IMR-90 (cell line): ENCODE results near the gene ABR. TPM values are rescaled to one million over a fixed set of nuclear protein-coding genes. Genes with fewer than 3 reads are reported as not detected.

Experiments
- ATAC-seq: fragments of 200-7000 bp; cut with Tn5 transposase; 2 replicates; pipeline ENCODE4 v1.9.1; 2020; ENCODE audit warnings: low read depth, mild to moderate bottlenecking, moderate library complexity
- BruUV-seq: library from RNA; stranded (reverse); fragments of 400-500 nt; replicated peaks from 2 replicates; lab custom pipeline; 2021; lab: Mats Ljungman, UMichigan
- CTCF ChIA-PET: fragments of 300-600 bp; formaldehyde crosslinking; extraction: SDS; loops from one replicate; lab custom pipeline; 2021; ENCODE audit warnings: antibody characterized with exemption; lab: Yijun Ruan, JAX
- POLR2A ChIA-PET: fragments of 300-600 bp; sonication (Branson Sonifier 250); formaldehyde crosslinking; loops from one replicate; lab custom pipeline; 2022; ENCODE audit warnings: antibody characterized with exemption; ENCODE audit not compliant: unreplicated experiment; lab: Charles Lee
- DNase-seq: peaks from one replicate; pipeline ENCODE4 v3.0.0; 2013
- H2AFZ ChIP-seq: replicated peaks from 2 replicates; pipeline ENCODE3; 2013; ENCODE audit warnings: low read length, mild to moderate bottlenecking; ENCODE audit not compliant: poor library complexity
- H2AK5ac ChIP-seq: 2 replicates; pipeline ENCODE4 v1.6.1; 2013; ENCODE audit warnings: low read depth, low read length, inconsistent platforms
- H2AK9ac ChIP-seq: replicated peaks from 2 replicates; pipeline ENCODE3; 2013; ENCODE audit warnings: mild to moderate bottlenecking, low read depth, low read length, moderate library complexity; ENCODE audit not compliant: poor library complexity
- H2BK120ac ChIP-seq: 2 replicates; pipeline ENCODE4 v1.6.1; 2013; ENCODE audit warnings: low read depth, low read length, inconsistent platforms
- H2BK15ac ChIP-seq: 3 replicates; pipeline ENCODE4 v1.6.1; 2013; ENCODE audit warnings: low read depth, low read length, inconsistent platforms
- H2BK20ac ChIP-seq: 2 replicates; pipeline ENCODE4 v1.6.1; 2013; ENCODE audit warnings: low read depth, mild to moderate bottlenecking, inconsistent platforms, low read length, moderate library complexity
- H2BK5ac ChIP-seq: 2 replicates; pipeline ENCODE4 v1.6.1; 2013; ENCODE audit warnings: mild to moderate bottlenecking, low read depth, low read length, inconsistent platforms; ENCODE audit not compliant: poor library complexity, severe bottlenecking
- H3K14ac ChIP-seq: replicated peaks from 2 replicates; pipeline ENCODE4 v1.6.1; 2013; ENCODE audit warnings: low read depth, low read length, inconsistent platforms
- H3K18ac ChIP-seq: 2 replicates; pipeline ENCODE4 v1.6.1; 2013; ENCODE audit warnings: low read depth, low read length, control low read depth
- H3K23ac ChIP-seq: 2 replicates; pipeline ENCODE4 v1.6.1; 2013; ENCODE audit warnings: low read depth, low read length, inconsistent platforms
- H3K27ac ChIP-seq: 2 replicates; pipeline ENCODE4 v1.5.1; 2013; ENCODE audit warnings: mild to moderate bottlenecking, control low read depth, low read length; ENCODE audit not compliant: insufficient read depth
- H3K27me3 ChIP-seq: 2 replicates; pipeline ENCODE4 v1.6.1; 2013; ENCODE audit warnings: low read length; ENCODE audit not compliant: control insufficient read depth, insufficient read depth
- H3K36me3 ChIP-seq: 2 replicates; pipeline ENCODE4 v1.6.1; 2013; ENCODE audit warnings: low read length, mixed read lengths; ENCODE audit not compliant: control insufficient read depth, insufficient read depth
- H3K4ac ChIP-seq: 2 replicates; pipeline ENCODE4 v1.6.1; 2013; ENCODE audit warnings: low read depth, low read length, inconsistent platforms
- H3K4me1 ChIP-seq: 2 replicates; pipeline ENCODE4 v1.6.1; 2013; ENCODE audit warnings: low read length, mixed read lengths; ENCODE audit not compliant: control insufficient read depth, insufficient read depth
- H3K4me2 ChIP-seq: 2 replicates; pipeline ENCODE4 v1.6.1; 2013; ENCODE audit warnings: low read depth, mild to moderate bottlenecking, control low read depth, low read length, moderate library complexity
- H3K4me3 ChIP-seq: 2 replicates; pipeline ENCODE4 v1.5.1; 2013; ENCODE audit warnings: low read depth, mild to moderate bottlenecking, control low read depth, low read length, moderate library complexity; ENCODE audit not compliant: insufficient read depth
- H3K56ac ChIP-seq: 2 replicates; pipeline ENCODE4 v1.6.1; 2013; ENCODE audit warnings: low read length, inconsistent platforms; ENCODE audit not compliant: insufficient read depth; ENCODE audit errors: extremely low read depth
- H3K79me1 ChIP-seq, 2 experiments: 2 replicates each; pipeline ENCODE4 v1.6.1; 2013; ENCODE audit warnings: low read length in 2 of 2, inconsistent platforms in 1 of 2, low read depth in 1 of 2
- H3K9ac ChIP-seq: 2 replicates; pipeline ENCODE4 v1.6.1; 2013; ENCODE audit warnings: low read depth, low read length, control low read depth
- H3K9me1 ChIP-seq: 2 replicates; pipeline ENCODE4 v1.6.1; 2013; ENCODE audit warnings: low read length, inconsistent platforms; ENCODE audit not compliant: insufficient read depth
- H3K9me3 ChIP-seq: 2 replicates; pipeline ENCODE4 v1.6.1; 2013; ENCODE audit warnings: low read length; ENCODE audit not compliant: control insufficient read depth, insufficient read depth
- H4K20me1 ChIP-seq: 2 replicates; pipeline ENCODE4 v1.6.1; 2013; ENCODE audit warnings: low read length, inconsistent platforms; ENCODE audit not compliant: insufficient read depth
- H4K5ac ChIP-seq: 2 replicates; pipeline ENCODE4 v1.6.1; 2013; ENCODE audit warnings: mild to moderate bottlenecking, low read depth, low read length, control low read depth
- H4K8ac ChIP-seq, 2 experiments: 2 replicates each; pipeline ENCODE4 v1.6.1; 2013; ENCODE audit warnings: low read depth in 2 of 2, low read length in 2 of 2, control low read depth in 1 of 2, inconsistent platforms in 1 of 2
- H4K91ac ChIP-seq: 2 replicates; pipeline ENCODE4 v1.6.1; 2013; ENCODE audit warnings: low read depth, low read length, inconsistent platforms; ENCODE audit not compliant: insufficient read depth
- BHLHE40 ChIP-seq: fragments of 150-350 bp; IDR thresholded peaks from 2 replicates; pipeline ENCODE4 v1.6.1; 2016; ENCODE audit warnings: mild to moderate bottlenecking, low read depth, low read length
- CEBPB ChIP-seq: IDR thresholded peaks from 2 replicates; pipeline ENCODE4 v1.6.1; 2012; ENCODE audit warnings: low read depth, low read length, improper control_type of control experiment
- CHD1 ChIP-seq: IDR thresholded peaks from 2 replicates; pipeline ENCODE4 v1.6.1; 2012; ENCODE audit warnings: low read depth, low read length, improper control_type of control experiment
- MAFK ChIP-seq: IDR thresholded peaks from 2 replicates; pipeline ENCODE4 v1.6.1; 2012; ENCODE audit warnings: low read depth, low read length, improper control_type of control experiment
- MAZ ChIP-seq: IDR thresholded peaks from 2 replicates; pipeline ENCODE4 v1.6.1; 2012; ENCODE audit warnings: low read depth, mild to moderate bottlenecking, low read length, improper control_type of control experiment, moderate library complexity, borderline replicate concordance
- MXI1 ChIP-seq: IDR thresholded peaks from 2 replicates; pipeline ENCODE4 v1.6.1; 2012; ENCODE audit warnings: low read depth, mild to moderate bottlenecking, low read length, moderate library complexity, borderline replicate concordance
- RAD21 ChIP-seq: IDR thresholded peaks from 2 replicates; pipeline ENCODE4 v1.6.1; 2012; ENCODE audit warnings: low read length, improper control_type of control experiment
- RCOR1 ChIP-seq: IDR thresholded peaks from 2 replicates; pipeline ENCODE4 v1.6.1; 2012; ENCODE audit warnings: mild to moderate bottlenecking, low read length, improper control_type of control experiment; ENCODE audit not compliant: insufficient replicate concordance
- RFX5 ChIP-seq: IDR thresholded peaks from 2 replicates; pipeline ENCODE4 v1.8.0; 2012; ENCODE audit warnings: low read depth, mild to moderate bottlenecking, low read length, moderate library complexity
- SMC3 ChIP-seq: fragments of 150-350 bp; IDR thresholded peaks from 2 replicates; pipeline ENCODE4 v1.6.1; 2016; ENCODE audit warnings: low read depth, mild to moderate bottlenecking, antibody characterized with exemption, low read length, moderate library complexity
- WGBS, 2 experiments: methylation state at CpG; one replicate each; pipeline versions ENCODE4 v1.1.5 to v1.1.7; 2013; ENCODE audit warnings: missing lambda C conversion rate in 2 of 2; ENCODE audit not compliant: insufficient read length in 1 of 2; ENCODE audit errors: extremely low coverage in 2 of 2; 5-methylcytosine and 5-hydroxymethylcytosine counted together
- dilution Hi-C: fragments of 300-500 bp; cut with HindIII; formaldehyde crosslinking; loops from one replicate; pipeline ENCODE4 v1.14.3; 2018; ENCODE audit warnings: low sequenced_read_pairs; ENCODE audit not compliant: unreplicated experiment
- in situ Hi-C: fragments of 300-500 bp; cut with MboI; formaldehyde crosslinking; loops from 3 replicates; pipeline ENCODE4 v1.14.3; 2019; ENCODE audit warnings: low sequenced_read_pairs, inconsistent platforms, mixed read lengths
- intact Hi-C: fragments of 100-400 bp; cut with micrococcal nuclease; formaldehyde crosslinking; loops from 2 replicates; pipeline ENCODE4 v1.10.0; 2022
- polyA plus RNA-seq, 3 experiments: library from polyadenylated mRNA; depleted of rRNA; stranded (reverse); fragments of >200 nt; gene quantifications; 2 replicates each; pipeline ENCODE4 v1.2.3, GENCODE V29; 2012; ENCODE audit warnings: low replicate concordance in 1 of 3
- total RNA-seq: library from RNA; depleted of rRNA; stranded (reverse); fragments of >200 nt; gene quantifications from 2 replicates; pipeline ENCODE4 v1.2.3, GENCODE V29; 2012
- TF ChIP-seq, protein P1 (sequence below): fragments of 150-350 bp; IDR thresholded peaks from 2 replicates; pipeline ENCODE4 v1.6.1; 2016; ENCODE audit warnings: low read depth, mild to moderate bottlenecking, low read length, moderate library complexity, borderline replicate concordance
- TF ChIP-seq, protein P2 (sequence below): conservative IDR thresholded peaks from 2 replicates; pipeline ENCODE4 v1.5.1; 2012; ENCODE audit warnings: mild to moderate bottlenecking, low read depth, low read length, improper control_type of control experiment

ABR gene
- total and polyA plus RNA-seq, 2 of the 4 experiments (the other 2 are of a cell fraction) = 28.3 to 79.7 TPM

DNA sequence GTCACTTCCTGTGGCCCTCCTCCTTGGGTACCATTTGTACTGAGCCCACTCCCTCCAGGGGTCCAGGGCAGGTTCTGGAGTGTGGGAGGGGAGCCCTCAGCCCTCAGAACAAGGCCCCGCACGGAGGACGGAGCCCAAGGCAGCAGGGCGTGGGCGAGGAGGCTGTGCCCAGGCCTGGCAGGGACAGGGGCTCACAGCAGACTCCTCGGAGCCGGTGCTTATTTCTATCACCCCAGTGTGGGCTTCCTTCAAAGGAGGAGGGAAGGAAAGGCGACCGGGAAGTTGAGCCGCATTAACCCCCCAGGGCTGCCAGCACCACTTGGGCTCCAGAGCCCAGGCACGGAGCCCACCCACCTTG is 54.0 kb downstream of the ABR start:
- no peaks in the 10 kb centered on the region for H3K79me1 ChIP-seq
- no peak overlapping the region for H3K14ac ChIP-seq
- no peak overlapping the region for H3K4me3 ChIP-seq
- H3K23ac ChIP-seq = no peak overlapping the region
- no peak for DNase-seq
- no peak overlapping the region for H4K5ac ChIP-seq
- H2BK20ac ChIP-seq = no peak overlapping the region
- H4K8ac ChIP-seq = peak overlapping the region in 1 of 2 experiments; percentile 33; a peak in 1 of 4 replicates
- ChIA-PET CTCF (no interaction called here), POLR2A (no interaction called here)
- WGBS, 2 experiments = 75% methylated on average over 4 of the region's 11 CpGs; no CpG with 5 or more reads in 1 of the 2 experiments
- BruUV-seq = no TSS peak
- H3K4me1 ChIP-seq = no peaks in the 10 kb centered on the region; the same call in 1 of the 2 replicates
- dilution Hi-C loops = no loop called here
- no peak overlapping the region for H3K4me2 ChIP-seq
- H3K18ac ChIP-seq = no peak overlapping the region
- no peak overlapping the region for H3K4ac ChIP-seq
- no peak overlapping the region for H2BK120ac ChIP-seq
- H3K27ac ChIP-seq = no peak overlapping the region
- TF ChIP-seq BHLHE40 = no peak
- TF ChIP-seq RAD21 = no peak
- no peak for TF ChIP-seq CHD1
- TF ChIP-seq SMC3 = no peak
- no peak for TF ChIP-seq CEBPB
- no peak for TF ChIP-seq RFX5
- TF ChIP-seq MAZ = no peak
- TF ChIP-seq MAFK = no peak
- TF ChIP-seq, protein P1, sequence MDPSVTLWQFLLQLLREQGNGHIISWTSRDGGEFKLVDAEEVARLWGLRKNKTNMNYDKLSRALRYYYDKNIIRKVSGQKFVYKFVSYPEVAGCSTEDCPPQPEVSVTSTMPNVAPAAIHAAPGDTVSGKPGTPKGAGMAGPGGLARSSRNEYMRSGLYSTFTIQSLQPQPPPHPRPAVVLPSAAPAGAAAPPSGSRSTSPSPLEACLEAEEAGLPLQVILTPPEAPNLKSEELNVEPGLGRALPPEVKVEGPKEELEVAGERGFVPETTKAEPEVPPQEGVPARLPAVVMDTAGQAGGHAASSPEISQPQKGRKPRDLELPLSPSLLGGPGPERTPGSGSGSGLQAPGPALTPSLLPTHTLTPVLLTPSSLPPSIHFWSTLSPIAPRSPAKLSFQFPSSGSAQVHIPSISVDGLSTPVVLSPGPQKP = no peak
- TF ChIP-seq, protein P2, sequence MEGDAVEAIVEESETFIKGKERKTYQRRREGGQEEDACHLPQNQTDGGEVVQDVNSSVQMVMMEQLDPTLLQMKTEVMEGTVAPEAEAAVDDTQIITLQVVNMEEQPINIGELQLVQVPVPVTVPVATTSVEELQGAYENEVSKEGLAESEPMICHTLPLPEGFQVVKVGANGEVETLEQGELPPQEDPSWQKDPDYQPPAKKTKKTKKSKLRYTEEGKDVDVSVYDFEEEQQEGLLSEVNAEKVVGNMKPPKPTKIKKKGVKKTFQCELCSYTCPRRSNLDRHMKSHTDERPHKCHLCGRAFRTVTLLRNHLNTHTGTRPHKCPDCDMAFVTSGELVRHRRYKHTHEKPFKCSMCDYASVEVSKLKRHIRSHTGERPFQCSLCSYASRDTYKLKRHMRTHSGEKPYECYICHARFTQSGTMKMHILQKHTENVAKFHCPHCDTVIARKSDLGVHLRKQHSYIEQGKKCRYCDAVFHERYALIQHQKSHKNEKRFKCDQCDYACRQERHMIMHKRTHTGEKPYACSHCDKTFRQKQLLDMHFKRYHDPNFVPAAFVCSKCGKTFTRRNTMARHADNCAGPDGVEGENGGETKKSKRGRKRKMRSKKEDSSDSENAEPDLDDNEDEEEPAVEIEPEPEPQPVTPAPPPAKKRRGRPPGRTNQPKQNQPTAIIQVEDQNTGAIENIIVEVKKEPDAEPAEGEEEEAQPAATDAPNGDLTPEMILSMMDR = no peak
- no peak for TF ChIP-seq RCOR1
- no peak for TF ChIP-seq MXI1
- no peak overlapping the region for H2AFZ ChIP-seq
- intact Hi-C loops = no loop called here
- H2BK15ac ChIP-seq = no peak overlapping the region
- no peak overlapping the region for H3K56ac ChIP-seq
- peaks cover 19% of the 10 kb centered on the region for H3K36me3 ChIP-seq
- peaks cover 32% of the 10 kb centered on the region for H4K20me1 ChIP-seq
- peak overlapping the region; percentile 37 for H2AK9ac ChIP-seq
- H3K9me1 ChIP-seq = no peaks in the 10 kb centered on the region
- in situ Hi-C loops = loop anchor here (10.0 kb wide), 1 partner anchor 49 kb away; the partner anchor contains the start of gene ABR
- no peaks in the 10 kb centered on the region for H3K27me3 ChIP-seq
- H3K9me3 ChIP-seq = 0 out of 2 replicates have a peak, but pooled peaks cover 2% of the 10 kb centered on the region
- peak overlapping the region; percentile 28; the same call in 1 of the 2 replicates for H2AK5ac ChIP-seq
- H3K9ac ChIP-seq = no peak overlapping the region
- no peak overlapping the region for H4K91ac ChIP-seq
- no peak for ATAC-seq
- H2BK5ac ChIP-seq = no peak overlapping the region
